ENCODE results near the gene C6orf132.

DNA sequence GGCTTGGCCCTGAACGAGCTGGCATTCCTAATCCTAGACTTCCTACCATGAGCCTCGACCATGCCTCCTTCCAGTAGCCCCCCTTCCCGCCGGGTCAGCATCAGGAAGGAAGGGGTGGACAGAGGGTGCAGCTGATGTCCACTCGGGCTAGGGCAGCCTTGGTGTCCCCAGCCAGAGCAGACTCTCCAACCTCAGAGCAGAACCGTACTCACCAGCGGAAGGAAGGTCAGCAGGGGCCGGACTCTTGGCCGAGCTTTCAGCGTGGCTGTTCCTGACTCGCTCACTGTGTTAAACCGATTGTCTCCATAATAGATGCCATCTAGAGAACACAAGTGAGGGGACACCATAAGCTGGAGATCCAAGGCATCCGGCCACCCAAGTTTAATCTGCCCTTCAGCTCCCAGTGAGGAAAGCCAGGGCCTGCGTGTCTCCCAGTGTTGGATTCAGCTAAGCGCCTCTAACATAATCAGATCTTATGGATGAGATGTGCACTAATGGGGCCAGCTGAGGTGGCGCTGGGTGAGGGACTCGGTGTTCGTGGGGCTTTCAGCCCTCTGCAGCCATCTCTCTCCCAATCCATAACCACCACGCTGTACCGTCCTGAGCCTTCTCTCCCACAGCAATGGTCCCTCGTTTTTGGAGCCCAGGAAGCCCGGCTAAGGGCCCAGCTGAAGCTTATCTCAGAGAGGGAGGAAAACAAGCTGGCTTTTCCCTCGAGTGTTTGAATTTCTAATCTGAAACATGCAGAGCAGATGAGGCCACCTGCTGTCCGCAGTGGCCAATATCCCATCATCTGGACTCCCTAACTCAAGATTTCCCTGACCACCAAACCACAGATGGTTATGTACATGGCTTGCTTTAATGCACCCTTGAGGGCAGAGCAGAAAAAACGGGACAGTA is 13.7 kb downstream of the C6orf132 start:
- TF ChIP-seq EZH2phosphoT487 (IDR thresholded peaks at IDR 0.05; ENCODE audit: insufficient read depth, low read depth) (no peak), EZH2 (IDR thresholded peaks at IDR 0.05; ENCODE audit: insufficient read depth, poor library complexity, severe bottlenecking) (no peak)

Measured in GM23248 (cell line).